ENCODE measurements around the gene ADAM22.

ADAM22 gene

GRCh38 chr7:88071994-88072714, 138.1 kb downstream of the ADAM22 start:
- TF ChIP-seq CTCF (IDR thresholded peaks at IDR 0.05; ENCODE audit: control insufficient read depth, insufficient read depth, low read depth, low read length, missing control alignments): no peak
- no peak overlapping the region for H3K4me3 ChIP-seq (ENCODE audit: control insufficient read depth, low read depth, low read length)
- DNase-seq (ENCODE audit: low read depth): no peak

GRCh38 chr7:88072715-88073055, 138.6 kb downstream of the ADAM22 start:
- H3K4me3 ChIP-seq (ENCODE audit: control insufficient read depth, low read depth, low read length): no peak overlapping the region
- DNase-seq (ENCODE audit: low read depth): no peak

GRCh38 chr7:88073626-88074025, 139.6 kb downstream of the ADAM22 start:
- no peak for DNase-seq (ENCODE audit: low read depth)
- H3K4me3 ChIP-seq (ENCODE audit: control insufficient read depth, low read depth, low read length): no peak overlapping the region
- TF ChIP-seq CTCF (IDR thresholded peaks at IDR 0.05; ENCODE audit: control insufficient read depth, insufficient read depth, low read depth, low read length, missing control alignments): no peak

More at GRCh38 chr7:88072715-88073055, 138.6 kb downstream of the ADAM22 start:
- no peak for TF ChIP-seq CTCF (IDR thresholded peaks at IDR 0.05; ENCODE audit: control insufficient read depth, insufficient read depth, low read depth, low read length, missing control alignments)

GRCh38 chr7:88075216-88075615, 141.2 kb downstream of the ADAM22 start:
- no peak for TF ChIP-seq CTCF (IDR thresholded peaks at IDR 0.05; ENCODE audit: control insufficient read depth, insufficient read depth, low read depth, low read length, missing control alignments)
- no peak for DNase-seq (ENCODE audit: low read depth)
- no peak overlapping the region for H3K4me3 ChIP-seq (ENCODE audit: control insufficient read depth, low read depth, low read length)

- no peak for DNase-seq (ENCODE audit: low read depth)
- no peak overlapping the region for H3K4me3 ChIP-seq (ENCODE audit: control insufficient read depth, low read depth, low read length)
- no peak for TF ChIP-seq CTCF (IDR thresholded peaks at IDR 0.05; ENCODE audit: control insufficient read depth, insufficient read depth, low read depth, low read length, missing control alignments)
Measured at GRCh38 chr7:88083883-88084282, 149.8 kb downstream of the ADAM22 start.

- DNase-seq (ENCODE audit: low read depth): no peak
- no peak for TF ChIP-seq CTCF (IDR thresholded peaks at IDR 0.05; ENCODE audit: control insufficient read depth, insufficient read depth, low read depth, low read length, missing control alignments)
- H3K4me3 ChIP-seq (ENCODE audit: control insufficient read depth, low read depth, low read length): no peak overlapping the region
Measured at GRCh38 chr7:88089561-88089960, 155.5 kb downstream of the ADAM22 start.
